Nephron (organoid): ENCODE measurements around the gene PSME3.

Experiments
- H3K27ac Mint-ChIP-seq, 3 experiments: 2 replicates each; pipeline ENCODE4 v1.8.0; 2020; ENCODE audit warnings: mixed read lengths in 3 of 3, mild to moderate bottlenecking in 2 of 3, moderate library complexity in 1 of 3
- H3K27me3 Mint-ChIP-seq: 2 replicates; pipeline ENCODE4 v1.8.0; 2021; ENCODE audit warnings: low read depth, mild to moderate bottlenecking, moderate library complexity, mixed read lengths
- H3K36me3 Mint-ChIP-seq: 2 replicates; pipeline ENCODE4 v1.8.0; 2020; ENCODE audit warnings: low read depth, mixed read lengths
- H3K4me1 Mint-ChIP-seq: 2 replicates; pipeline ENCODE4 v1.8.0; 2020; ENCODE audit warnings: mixed read lengths
- H3K4me3 Mint-ChIP-seq, 3 experiments: 2 replicates each; pipeline ENCODE4 v1.8.0; 2020; ENCODE audit warnings: mild to moderate bottlenecking in 3 of 3, mixed read lengths in 3 of 3, moderate library complexity in 2 of 3
- H3K9me3 Mint-ChIP-seq: 2 replicates; pipeline ENCODE4 v1.8.0; 2020; ENCODE audit warnings: mixed read lengths
- TF ChIP-seq, protein P1 (sequence below), 3 experiments: fragments of 200-600 bp; sonication (generic); IDR thresholded peaks; one replicate each; pipeline ENCODE4 v1.5.0; 2021; ENCODE audit warnings: antibody characterized with exemption in 3 of 3; ENCODE audit not compliant: unreplicated experiment in 3 of 3

PSME3 gene

DNA sequence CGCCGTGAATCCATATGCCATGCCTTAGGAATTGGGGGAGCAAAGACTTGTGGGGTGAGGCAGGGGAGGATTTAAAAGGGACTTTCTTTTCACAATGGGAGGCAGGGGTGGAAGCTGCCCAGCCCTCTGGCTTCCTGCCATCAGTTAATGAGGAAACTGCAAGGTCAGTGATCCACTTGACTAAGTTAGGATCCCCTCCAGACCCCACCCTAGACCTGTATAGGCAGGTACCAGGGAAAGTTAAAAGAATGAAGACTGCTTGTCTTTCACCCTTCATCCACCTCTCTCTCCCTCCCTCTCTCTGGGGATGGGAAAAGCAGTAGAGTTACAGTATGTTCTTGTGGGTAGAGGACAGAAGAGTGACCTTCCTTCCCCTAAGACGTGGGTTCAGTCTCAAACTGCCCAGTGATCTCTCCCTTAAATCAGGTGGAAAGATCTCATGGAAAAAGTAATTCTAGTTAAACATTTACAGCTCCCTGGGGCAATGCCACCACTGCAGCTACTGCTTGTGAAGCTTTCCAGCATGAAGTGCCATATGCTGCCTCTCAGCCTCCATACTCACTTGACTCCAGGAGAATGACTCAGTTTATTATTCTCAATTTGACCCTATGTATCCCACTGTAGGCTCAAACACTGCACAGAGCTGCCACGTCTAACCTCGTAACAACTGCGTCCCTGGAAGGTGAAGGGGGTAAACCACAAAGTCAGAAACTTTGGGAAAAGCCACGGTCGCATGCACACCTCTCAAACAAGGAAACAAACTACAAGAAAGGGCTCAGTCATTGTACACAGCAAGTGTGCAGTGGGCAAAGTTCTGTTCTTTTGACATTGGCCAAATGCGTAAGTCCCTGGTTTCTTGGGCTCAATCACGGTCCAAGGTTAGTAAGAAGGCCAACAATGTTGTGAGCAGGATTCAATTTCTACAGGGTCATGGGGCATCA, 35.9 kb upstream of the PSME3 start:
- TF ChIP-seq, protein P1, sequence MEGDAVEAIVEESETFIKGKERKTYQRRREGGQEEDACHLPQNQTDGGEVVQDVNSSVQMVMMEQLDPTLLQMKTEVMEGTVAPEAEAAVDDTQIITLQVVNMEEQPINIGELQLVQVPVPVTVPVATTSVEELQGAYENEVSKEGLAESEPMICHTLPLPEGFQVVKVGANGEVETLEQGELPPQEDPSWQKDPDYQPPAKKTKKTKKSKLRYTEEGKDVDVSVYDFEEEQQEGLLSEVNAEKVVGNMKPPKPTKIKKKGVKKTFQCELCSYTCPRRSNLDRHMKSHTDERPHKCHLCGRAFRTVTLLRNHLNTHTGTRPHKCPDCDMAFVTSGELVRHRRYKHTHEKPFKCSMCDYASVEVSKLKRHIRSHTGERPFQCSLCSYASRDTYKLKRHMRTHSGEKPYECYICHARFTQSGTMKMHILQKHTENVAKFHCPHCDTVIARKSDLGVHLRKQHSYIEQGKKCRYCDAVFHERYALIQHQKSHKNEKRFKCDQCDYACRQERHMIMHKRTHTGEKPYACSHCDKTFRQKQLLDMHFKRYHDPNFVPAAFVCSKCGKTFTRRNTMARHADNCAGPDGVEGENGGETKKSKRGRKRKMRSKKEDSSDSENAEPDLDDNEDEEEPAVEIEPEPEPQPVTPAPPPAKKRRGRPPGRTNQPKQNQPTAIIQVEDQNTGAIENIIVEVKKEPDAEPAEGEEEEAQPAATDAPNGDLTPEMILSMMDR (IDR thresholded peaks at IDR 0.05; ENCODE audit: unreplicated experiment in 3 of 3) = no peak
- Mint-ChIP-seq H3K4me1 (peaks cover 28% of the 10 kb centered on the region), H3K9me3 (no peaks in the 10 kb centered on the region)

DNA sequence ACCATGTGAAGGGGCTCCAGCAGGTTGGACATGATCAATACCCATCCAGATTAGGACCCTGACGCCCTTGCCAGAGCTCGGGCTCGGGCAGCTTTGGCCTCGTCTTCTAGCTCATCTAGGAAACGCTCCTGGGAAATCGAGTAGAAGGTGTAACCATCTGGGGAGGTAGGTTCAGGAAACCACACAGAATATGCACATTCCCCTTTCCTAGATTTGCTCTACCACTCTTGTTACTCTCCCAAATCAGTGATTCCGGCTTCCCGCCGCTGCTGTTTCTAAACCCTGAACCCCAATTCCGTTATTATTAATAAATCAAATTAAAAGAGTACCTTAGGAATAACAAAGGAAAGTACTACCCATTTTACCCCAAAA, 35.2 kb upstream of the PSME3 start:
- no peaks in the 10 kb centered on the region for H3K27me3 Mint-ChIP-seq
- peak overlapping the region; percentile 85 to 98 (median 97) for H3K27ac Mint-ChIP-seq
- TF ChIP-seq, protein P1 (IDR thresholded peaks at IDR 0.05; ENCODE audit: unreplicated experiment in 3 of 3) = no peak
- peak overlapping the region; percentile 97 to 99 (median 98) for H3K4me3 Mint-ChIP-seq
- H3K9me3 Mint-ChIP-seq = no peaks in the 10 kb centered on the region
- H3K36me3 Mint-ChIP-seq = peaks cover 6% of the 10 kb centered on the region
- H3K4me1 Mint-ChIP-seq = peaks cover 32% of the 10 kb centered on the region

More for the DNA sequence above, 35.9 kb upstream of the PSME3 start:
- Mint-ChIP-seq H3K27me3 (no peaks in the 10 kb centered on the region), H3K27ac (peak overlapping the region; percentile 85 to 98 (median 97)), H3K36me3 (peaks cover 6% of the 10 kb centered on the region), H3K4me3 (peak overlapping the region; percentile 97 to 99 (median 98))

DNA sequence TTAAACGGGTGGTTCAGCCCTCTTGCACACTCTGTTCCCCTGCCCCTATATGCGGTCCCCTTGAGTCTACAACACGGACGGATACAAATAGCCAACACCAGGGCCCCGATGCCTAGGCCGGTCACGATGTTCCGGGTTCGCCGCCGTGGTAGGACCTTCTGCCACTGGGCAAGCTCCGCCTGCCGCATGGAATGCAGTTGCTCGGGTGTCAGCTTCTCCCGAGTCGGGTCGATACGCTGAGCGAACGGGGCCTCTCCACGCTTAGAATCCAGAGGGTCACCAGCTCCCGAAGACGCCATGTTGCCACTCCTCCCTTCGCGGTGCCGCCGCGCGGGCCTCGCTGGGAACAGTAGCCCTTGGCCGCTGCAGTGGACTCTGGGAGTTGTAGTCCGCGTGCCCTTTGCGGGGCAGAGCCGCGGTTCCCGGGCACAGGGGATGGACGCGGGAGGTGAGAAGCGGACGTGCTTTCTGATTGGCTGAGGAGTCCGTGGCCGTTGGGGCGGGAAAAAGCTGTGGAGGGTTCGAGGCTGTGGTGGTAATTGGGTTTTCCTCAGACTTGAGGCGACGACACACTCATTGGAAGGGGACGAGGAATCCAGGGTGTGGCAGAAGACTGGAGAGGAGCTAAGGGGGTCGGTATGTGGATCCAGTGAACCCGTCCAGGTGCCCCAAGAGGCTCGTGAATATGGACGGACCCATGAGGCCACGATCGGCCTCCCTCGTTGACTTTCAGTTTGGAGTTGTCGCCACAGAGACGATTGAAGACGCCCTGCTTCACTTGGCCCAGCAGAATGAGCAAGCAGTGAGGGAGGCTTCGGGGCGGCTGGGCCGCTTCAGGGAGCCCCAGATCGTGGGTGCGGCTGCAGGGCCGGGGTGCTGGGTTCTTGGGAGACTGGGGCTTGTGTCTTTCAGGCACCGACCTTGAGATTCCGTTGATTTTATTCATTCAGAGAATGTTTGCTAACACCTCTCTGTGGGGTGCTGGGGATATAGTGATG, 34.5 kb upstream of the PSME3 start, which contains the start of the genes CNTD1 and COA3:
TSS of gene CNTD1 (plus strand) at position 479 of the 998 bp plus-strand sequence. CDS start at position 686, 207 bp downstream.
TSS of gene COA3 (minus strand) at position 322 of the 998 bp plus-strand sequence. CDS start at position 299, 23 bp downstream.
- H3K4me3 Mint-ChIP-seq = peak within 1 kb of the TSS; percentile 97 to 99 (median 98)
- no peaks in the 10 kb centered on the region for H3K9me3 Mint-ChIP-seq
- peaks cover 36% of the 10 kb centered on the region for H3K4me1 Mint-ChIP-seq
- no peaks in the 10 kb centered on the region for H3K27me3 Mint-ChIP-seq
- TF ChIP-seq, protein P1 (IDR thresholded peaks at IDR 0.05; ENCODE audit: unreplicated experiment in 3 of 3) = no peak
- H3K27ac Mint-ChIP-seq = peak within 1 kb of the TSS; percentile 85 to 98 (median 97)
- peaks cover 6% of the 10 kb centered on the region for H3K36me3 Mint-ChIP-seq

DNA sequence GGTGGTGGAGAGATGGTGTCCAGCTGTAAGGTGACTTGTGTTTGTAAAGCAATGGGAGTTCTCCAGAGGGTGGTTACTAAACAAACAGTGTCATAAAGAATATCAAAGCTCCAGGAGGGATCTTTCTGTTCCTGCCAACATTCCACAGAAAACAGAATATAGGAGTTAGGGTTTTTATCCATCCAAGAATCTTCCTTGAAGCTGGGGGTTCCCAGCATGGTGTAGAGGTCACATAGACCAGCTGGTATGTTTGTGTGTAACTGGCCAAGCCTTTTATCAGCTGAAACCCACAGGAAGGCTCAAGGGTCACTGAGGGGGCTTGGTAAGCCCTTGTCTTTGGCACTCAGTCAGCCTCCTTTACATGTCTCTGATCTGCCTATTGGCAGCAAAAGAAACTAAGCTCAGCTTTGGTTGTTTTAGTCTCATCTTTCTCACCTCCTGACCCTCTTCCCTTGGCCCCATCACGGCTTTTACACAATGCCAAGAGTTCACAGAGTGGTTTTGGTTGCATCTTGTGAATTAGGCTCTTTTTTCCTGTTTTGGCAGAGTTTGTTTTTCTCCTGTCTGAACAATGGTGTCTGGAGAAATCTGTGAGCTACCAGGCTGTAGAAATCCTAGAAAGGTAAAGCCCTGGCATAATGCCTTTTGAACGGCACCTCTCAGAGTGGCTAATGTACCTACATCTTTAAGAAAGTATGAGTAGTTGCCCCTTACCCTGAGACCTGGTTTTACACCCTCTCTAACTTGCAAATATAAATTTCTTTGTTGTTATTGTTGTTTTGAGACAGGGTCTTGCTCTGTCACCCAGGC, 29.9 kb upstream of the PSME3 start:
- no peaks in the 10 kb centered on the region for H3K36me3 Mint-ChIP-seq
- TF ChIP-seq, protein P1 (IDR thresholded peaks at IDR 0.05; ENCODE audit: unreplicated experiment in 3 of 3) = no peak
- H3K27me3 Mint-ChIP-seq = peaks cover 6% of the 10 kb centered on the region
- H3K4me1 Mint-ChIP-seq = peaks cover 15% of the 10 kb centered on the region
- H3K9me3 Mint-ChIP-seq = no peaks in the 10 kb centered on the region
- H3K4me3 Mint-ChIP-seq = peak overlapping the region in 1 of 3 experiments; percentile 5
- H3K27ac Mint-ChIP-seq = no peak overlapping the region

DNA sequence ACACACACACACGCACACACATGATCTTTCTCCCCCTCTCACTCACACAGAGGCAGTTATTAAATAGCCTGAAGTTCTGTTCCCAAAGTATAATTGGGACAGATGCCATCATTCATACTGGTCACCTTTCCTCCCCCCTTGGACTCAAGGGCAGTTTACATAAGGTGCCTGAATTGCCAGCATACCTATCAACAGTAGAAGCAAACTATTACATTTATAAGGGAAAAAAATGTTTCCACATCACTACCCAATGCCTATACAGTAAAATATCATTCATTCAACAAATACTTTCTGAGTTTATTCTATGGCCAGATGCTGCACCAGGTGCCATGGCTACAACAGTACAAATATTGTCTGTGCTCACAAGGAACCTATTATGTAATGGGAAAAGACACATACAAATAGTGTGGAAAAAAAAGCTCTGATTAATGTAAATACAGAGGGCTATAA, 28.3 kb upstream of the PSME3 start:
- Mint-ChIP-seq H3K27ac (peak overlapping the region in 2 of 3 experiments; percentile 11 to 46), H3K4me1 (peaks cover 9% of the 10 kb centered on the region), H3K36me3 (peaks cover 2% of the 10 kb centered on the region), H3K4me3 (no peak overlapping the region), H3K27me3 (peaks cover 6% of the 10 kb centered on the region), H3K9me3 (no peaks in the 10 kb centered on the region)
- TF ChIP-seq, protein P1 (IDR thresholded peaks at IDR 0.05; ENCODE audit: unreplicated experiment in 3 of 3) = no peak
